Lower leg skin (tissue), 3 donors: ENCODE measurements around the gene GRIK4.

Experiments used
- POLR2A ChIP-seq, 2 donors: fragments of 450-650 bp; IDR thresholded peaks; one replicate each; pipeline ENCODE4 v1.6.1; 2016 to 2017; ENCODE audit warnings: antibody characterized with exemption in 2 of 2, mild to moderate bottlenecking in 1 of 2, moderate library complexity in 1 of 2
- TF ChIP-seq, protein P1 (sequence below), 3 donors: fragments of 450-650 bp; IDR thresholded peaks; one replicate each; pipeline ENCODE4 v1.5.1; 2016; ENCODE audit warnings: antibody characterized with exemption in 3 of 3, mild to moderate bottlenecking in 3 of 3, moderate library complexity in 2 of 3

DNA sequence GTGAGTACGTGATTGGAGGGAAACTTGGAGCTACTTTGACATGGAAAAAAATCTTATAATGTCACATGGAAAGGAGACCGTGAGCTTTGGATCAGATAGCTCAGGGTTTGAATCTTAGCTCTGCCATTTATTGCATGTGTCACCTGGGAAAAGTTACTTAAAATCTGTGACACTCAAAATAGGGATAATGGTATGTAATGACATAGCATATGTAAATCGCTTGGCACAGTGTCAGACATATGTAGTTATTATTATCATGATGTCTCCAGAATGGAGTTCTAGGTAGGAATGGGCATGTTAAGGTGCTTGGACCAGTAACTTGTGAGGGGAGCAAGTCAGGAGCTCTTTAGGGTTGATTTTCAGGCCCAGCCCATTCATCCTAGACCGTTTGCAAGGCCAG is 75.8 kb downstream of the GRIK4 start:
- TF ChIP-seq POLR2A (IDR thresholded peaks at IDR 0.05): no peak
- TF ChIP-seq, protein P1, sequence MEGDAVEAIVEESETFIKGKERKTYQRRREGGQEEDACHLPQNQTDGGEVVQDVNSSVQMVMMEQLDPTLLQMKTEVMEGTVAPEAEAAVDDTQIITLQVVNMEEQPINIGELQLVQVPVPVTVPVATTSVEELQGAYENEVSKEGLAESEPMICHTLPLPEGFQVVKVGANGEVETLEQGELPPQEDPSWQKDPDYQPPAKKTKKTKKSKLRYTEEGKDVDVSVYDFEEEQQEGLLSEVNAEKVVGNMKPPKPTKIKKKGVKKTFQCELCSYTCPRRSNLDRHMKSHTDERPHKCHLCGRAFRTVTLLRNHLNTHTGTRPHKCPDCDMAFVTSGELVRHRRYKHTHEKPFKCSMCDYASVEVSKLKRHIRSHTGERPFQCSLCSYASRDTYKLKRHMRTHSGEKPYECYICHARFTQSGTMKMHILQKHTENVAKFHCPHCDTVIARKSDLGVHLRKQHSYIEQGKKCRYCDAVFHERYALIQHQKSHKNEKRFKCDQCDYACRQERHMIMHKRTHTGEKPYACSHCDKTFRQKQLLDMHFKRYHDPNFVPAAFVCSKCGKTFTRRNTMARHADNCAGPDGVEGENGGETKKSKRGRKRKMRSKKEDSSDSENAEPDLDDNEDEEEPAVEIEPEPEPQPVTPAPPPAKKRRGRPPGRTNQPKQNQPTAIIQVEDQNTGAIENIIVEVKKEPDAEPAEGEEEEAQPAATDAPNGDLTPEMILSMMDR (IDR thresholded peaks at IDR 0.05): no peak
